ENCODE measurements around the gene AMBP. TPM values are rescaled to one million over a fixed set of nuclear protein-coding genes. Genes with fewer than 3 reads are reported as not detected.

Gene AMBP
- total and polyA plus RNA-seq, 2 of the 13 experiments (the other 11 are each of a cell fraction or from before 2014, with no cell fraction given) = 1,510 to 2,580 TPM

DNA sequence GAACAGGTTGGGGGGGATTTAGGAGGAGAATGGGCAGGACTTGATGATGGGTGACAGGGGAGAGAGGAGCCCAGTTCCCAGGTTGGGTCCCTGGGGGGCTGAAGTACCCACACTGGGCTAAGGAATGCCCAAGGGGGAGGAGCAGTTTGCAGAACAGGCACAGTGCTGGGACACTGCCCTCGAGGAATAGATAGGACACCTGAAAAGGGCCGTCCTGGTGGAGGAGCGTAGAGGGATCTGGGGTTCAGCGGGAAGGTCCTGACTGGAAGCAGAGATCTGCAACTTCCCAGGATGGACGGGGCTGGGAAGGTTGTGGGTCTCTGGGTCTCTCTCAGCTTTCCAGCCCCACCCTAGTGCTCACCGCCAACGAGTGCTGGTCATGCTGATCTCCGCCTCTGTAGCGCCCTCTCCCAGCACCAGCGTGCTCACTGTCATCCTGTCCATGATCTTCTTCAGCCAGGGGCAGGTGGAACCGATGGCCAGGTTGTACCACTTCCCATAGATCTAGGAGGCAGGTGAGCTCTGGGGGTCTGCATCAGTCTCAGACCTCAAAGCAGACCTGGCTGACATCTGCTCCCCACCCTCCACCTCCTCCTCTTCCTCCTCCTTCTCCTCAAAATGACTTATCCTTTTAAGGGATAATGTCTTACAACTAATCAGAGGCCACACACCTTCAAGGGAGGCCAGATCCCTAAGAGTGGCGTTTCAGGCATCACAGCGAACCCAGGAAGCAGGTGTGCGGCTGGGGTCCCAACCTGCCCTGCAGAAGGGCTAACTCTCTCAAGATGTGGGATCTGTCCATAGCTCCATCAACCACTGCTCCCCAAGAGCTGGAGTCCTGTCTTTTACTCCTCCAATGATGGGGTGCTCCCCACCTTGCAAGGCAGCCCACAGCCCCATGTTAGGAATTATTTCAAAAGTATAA, 1.6 kb downstream of the AMBP start (continued):
- TF ChIP-seq ZNF740 (CRISPR knock-in tag; IDR thresholded peaks at IDR 0.05) (no peak), LCORL (IDR thresholded peaks at IDR 0.05) (no peak), LCORL (CRISPR knock-in tag; IDR thresholded peaks at IDR 0.05) (peak; percentile 58; the same call in 1 of the 2 replicates), MEIS1 (CRISPR knock-in tag; IDR thresholded peaks at IDR 0.05; ENCODE audit: borderline replicate concordance) (peak; percentile 65), SMC3 (IDR thresholded peaks at IDR 0.05; ENCODE audit: low read length) (0 out of 2 replicates have a peak, but pooled peaks have one; percentile 22), ETV5 (CRISPR knock-in tag; IDR thresholded peaks at IDR 0.05; ENCODE audit: borderline replicate concordance) (peak; percentile 25; the same call in 1 of the 2 replicates), MYPOP (CRISPR knock-in tag; IDR thresholded peaks at IDR 0.05) (no peak), ZNF503 (CRISPR knock-in tag; IDR thresholded peaks at IDR 0.05) (no peak), MAZ (IDR thresholded peaks at IDR 0.05; ENCODE audit: borderline replicate concordance, low read depth, low read length) (no peak), MAZ (CRISPR knock-in tag; IDR thresholded peaks at IDR 0.05; ENCODE audit: low read depth) (peak; percentile 61; the same call in 1 of the 2 replicates), PAWR (CRISPR knock-in tag; IDR thresholded peaks at IDR 0.05; ENCODE audit: borderline replicate concordance) (no peak), ZMYM4 (CRISPR knock-in tag; IDR thresholded peaks at IDR 0.05) (0 out of 2 replicates have a peak, but pooled peaks have one; percentile 57), BRD4 (CRISPR knock-in tag; IDR thresholded peaks at IDR 0.05) (peak; percentile 62; the same call in 1 of the 2 replicates), MTF2 (CRISPR knock-in tag; IDR thresholded peaks at IDR 0.05; ENCODE audit: borderline replicate concordance) (peak; percentile 62; the same call in 1 of the 2 replicates), ATF6 (CRISPR knock-in tag; conservative IDR thresholded peaks at IDR 0.05) (no peak), HNF1B (CRISPR knock-in tag; IDR thresholded peaks at IDR 0.05) (0 out of 2 replicates have a peak, but pooled peaks have one; percentile 22), ZBTB38 (CRISPR knock-in tag; IDR thresholded peaks at IDR 0.05) (peak; percentile 80; the same call in 1 of the 2 replicates), GATAD2A (CRISPR knock-in tag; IDR thresholded peaks at IDR 0.05) (peak; percentile 26; the same call in 1 of the 2 replicates), ZNF784 (CRISPR knock-in tag; IDR thresholded peaks at IDR 0.05; ENCODE audit: borderline replicate concordance) (no peak), CEBPG (CRISPR knock-in tag; IDR thresholded peaks at IDR 0.05) (no peak), RAD21 (CRISPR knock-in tag; IDR thresholded peaks at IDR 0.05) (peak; percentile 50; the same call in 1 of the 2 replicates)
